ENCODE data around the gene SEMA5B.

SEMA5B gene

GRCh38 chr3:122942937-122943827 lies 84.4 kb downstream of the SEMA5B start:
- DNase-seq (ENCODE audit: low read depth) = no peak

GRCh38 chr3:122942239-122942638 lies 85.3 kb downstream of the SEMA5B start:
- DNase-seq (ENCODE audit: low read depth) = no peak

- no peak for DNase-seq (ENCODE audit: low read depth)
Measured at GRCh38 chr3:122941228-122942206, 86.0 kb downstream of the SEMA5B start.

DNA sequence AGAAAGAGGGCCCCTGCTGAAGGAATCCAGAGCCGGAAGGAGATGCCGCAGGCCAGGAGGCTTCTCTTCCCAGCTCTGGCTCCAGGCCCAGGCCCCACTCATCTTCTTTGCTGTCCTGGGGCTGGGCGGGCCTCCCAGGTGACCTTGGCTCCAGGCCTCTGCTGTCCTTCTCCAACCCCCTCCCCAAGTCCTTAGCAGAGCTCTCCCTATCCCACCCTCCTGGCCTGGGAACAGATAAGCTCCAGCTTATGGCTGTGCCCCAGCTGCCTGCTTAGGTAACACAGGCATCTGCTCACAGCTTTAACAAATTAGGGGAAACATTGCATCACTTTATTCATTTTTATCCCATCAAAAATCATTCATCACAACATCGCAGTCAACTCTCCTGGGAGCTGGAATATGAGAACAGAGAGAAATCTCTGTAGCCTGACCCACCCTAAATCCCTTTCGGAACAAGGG lies 86.9 kb downstream of the SEMA5B start:
- peak; percentile 30 for DNase-seq (ENCODE audit: low read depth)

GRCh38 chr3:122938783-122939425 lies 88.7 kb downstream of the SEMA5B start:
- DNase-seq (ENCODE audit: low read depth) = no peak

- no peak for DNase-seq (ENCODE audit: low read depth)
Measured at GRCh38 chr3:122937745-122938144, 89.8 kb downstream of the SEMA5B start.

DNA sequence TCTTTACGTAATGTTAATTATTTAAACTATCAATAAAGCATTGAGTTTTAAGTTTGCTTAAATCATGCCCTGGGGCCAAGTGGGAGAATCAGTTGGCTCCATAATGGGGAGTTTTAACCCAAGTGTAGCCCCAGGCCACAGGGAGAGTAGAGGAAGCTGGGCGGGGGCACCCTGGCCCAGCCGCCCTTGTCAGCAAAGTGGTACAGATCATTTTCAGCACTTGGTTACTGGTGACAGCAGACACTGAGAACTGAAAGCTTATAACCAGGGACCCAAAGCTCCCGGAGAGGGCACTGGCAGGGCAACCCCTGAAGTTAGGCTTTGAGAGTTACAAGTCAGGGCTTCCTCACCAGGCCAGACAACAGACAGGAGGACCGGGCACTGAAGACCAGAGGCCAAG lies 90.6 kb downstream of the SEMA5B start:
- no peak for DNase-seq (ENCODE audit: low read depth)

DNA sequence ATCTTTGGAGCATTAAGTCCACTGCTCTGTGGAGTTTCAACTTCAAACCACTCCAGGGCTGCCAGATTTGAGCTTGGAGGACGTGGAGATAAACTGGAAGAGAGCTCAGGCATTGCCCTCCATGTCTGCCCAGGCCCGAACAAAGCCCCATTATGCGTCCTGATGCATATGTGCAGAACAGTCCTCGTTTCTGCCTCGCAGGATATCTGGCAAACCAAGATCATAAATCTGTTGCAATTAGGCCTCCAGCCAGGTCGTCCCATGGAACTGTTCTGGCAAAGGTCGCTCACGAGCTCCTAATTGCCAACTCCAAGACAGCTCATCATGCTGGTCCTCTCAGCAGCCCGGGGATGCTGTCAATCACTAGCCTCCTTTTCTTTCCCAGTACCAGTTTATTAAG lies 91.2 kb downstream of the SEMA5B start:
- no peak for DNase-seq (ENCODE audit: low read depth)

DNA sequence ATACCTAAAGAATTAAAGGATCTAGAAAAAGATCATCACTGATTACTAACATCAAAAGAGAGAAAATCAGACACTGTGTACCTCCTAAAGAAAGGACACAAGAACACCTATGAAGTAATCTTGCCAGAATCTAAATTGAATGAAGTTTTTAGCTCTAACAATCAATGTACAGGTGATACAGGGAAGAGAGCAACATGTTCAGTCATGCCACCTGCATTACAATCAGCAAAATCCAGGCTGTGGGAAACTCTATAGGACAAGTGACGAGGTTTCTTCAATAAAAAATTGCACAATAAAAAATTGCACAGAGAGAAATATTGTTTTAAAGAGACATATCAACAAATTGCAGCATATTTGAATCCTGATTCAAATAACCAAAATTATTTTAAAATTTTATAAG lies 93.3 kb downstream of the SEMA5B start:
- DNase-seq (ENCODE audit: low read depth) = no peak

- DNase-seq (ENCODE audit: low read depth) = no peak
Measured at GRCh38 chr3:122932251-122932967, 95.2 kb downstream of the SEMA5B start.

DNA sequence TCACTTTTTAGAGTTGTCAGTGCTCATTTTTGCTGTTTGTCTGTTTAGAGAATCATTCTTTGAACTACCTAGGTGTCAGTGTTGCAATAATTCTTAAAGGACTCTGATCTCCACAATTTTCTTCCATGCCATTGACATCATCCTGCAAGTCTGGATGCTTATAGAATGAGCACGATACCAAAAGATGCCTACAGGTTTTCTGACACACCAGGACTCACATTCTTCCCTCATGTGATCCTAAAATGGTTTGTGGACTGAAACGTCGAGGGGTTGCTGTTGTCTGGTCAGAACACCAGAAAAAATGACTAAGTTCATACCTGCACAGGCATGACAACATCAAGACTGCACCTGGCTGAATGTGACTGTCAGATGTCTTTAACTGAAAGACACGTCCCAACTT lies 95.9 kb downstream of the SEMA5B start:
- no peak for DNase-seq (ENCODE audit: low read depth)

- no peak for DNase-seq (ENCODE audit: low read depth)
Measured at GRCh38 chr3:122930063-122930997, 97.2 kb downstream of the SEMA5B start.

GRCh38 chr3:122929188-122930062 lies 98.1 kb downstream of the SEMA5B start:
- DNase-seq (ENCODE audit: low read depth) = no peak

DNA sequence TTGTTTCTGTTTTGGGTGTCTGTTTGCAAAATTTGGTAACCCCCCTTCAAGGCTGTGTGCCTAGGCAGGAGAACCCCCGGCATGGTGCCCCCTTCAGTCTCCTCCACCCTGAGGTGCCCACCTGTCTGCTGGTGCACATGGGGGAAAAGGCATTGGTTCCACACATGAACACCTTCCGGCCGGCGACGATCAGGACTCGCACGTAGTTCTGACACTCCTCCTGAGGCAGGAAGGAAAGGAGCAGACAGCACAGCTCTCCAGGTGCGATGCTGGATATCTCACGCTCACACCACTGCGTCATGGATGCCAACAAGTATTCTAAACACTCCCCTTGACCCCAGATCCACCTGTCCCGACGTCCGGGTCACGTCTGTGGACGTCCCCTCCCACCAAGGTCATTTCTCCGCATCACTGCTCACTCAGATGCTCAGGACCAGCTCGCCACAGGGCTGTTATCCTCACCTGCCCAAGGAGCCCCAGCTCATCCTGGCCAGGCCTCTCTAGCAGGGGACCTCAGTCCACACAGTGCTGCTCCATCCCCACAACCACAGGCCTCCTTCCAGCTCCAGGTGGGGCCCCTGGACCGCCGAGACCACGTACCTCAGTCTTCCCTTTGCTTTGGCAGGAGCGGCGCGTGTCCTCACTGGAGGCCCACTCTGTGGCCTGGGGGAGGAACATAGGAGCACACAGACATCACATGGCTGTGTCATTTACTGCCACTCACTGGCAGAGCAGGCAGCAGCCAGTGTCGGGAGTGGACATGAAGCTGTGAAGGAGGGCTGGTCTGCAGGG lies 99.0 kb downstream of the SEMA5B start:
- DNase-seq (ENCODE audit: low read depth) = no peak

DNA sequence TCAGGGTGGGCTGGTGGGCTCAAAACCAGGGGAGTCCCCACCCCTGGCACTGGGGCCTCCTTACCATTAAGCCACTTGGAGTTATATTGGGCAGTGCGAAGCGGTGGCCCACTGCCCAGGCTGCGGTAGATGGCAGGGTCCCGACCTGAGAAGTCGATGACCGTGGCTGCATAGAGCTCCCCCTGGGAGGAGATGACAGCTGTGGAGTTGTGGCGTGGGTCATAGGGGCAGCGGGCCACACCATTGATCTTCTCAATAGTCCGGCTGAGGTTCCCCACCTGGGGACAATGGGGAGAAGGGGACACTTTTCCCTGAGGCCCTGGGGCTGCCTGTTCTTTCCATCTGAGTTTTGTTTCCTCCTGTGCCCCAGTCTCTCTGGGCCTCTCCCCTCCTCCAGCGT lies 99.8 kb downstream of the SEMA5B start:
- no peak for DNase-seq (ENCODE audit: low read depth)

DNA sequence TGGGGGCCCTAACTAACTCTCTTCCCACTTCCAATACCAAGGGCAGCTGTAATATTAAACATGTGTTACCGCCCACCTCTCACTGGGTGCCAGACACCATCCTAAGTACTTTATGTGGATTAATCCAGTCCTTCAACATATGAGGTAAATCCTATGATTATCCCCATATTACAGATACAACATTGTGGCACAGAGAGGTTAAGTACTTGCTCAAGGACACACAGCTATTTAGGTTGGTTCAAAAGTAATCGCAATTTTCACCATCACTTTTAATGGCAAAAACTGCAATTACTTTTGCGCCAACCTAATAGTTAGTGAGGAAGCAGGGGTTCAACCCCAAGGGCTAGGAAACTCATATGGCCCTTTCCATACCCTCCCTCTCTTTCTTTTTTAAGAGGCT lies 100.8 kb downstream of the SEMA5B start:
- DNase-seq (ENCODE audit: low read depth) = no peak

GRCh38 chr3:122926322-122926721 lies 101.2 kb downstream of the SEMA5B start:
- DNase-seq (ENCODE audit: low read depth) = no peak

DNA sequence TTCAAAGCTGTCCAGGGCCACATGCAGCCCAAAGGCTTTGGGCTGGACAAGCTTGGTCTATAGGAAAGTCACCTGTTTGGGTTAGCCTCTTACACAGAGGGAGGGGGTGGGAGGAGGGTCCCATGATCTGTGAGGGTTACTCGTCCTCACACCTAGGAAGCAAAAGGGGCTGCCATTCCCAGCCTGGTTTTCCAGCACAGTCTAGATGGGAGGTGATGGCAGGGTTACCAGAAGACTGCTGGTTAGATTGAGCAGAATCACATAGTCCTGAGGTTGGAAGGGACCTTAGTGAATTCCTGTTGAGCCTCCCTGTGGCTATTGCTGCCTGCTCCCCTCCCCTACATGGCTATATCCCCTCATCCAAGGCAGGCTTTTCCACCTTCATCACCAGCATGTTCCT lies 101.8 kb downstream of the SEMA5B start:
- no peak for DNase-seq (ENCODE audit: low read depth)

- no peak for DNase-seq (ENCODE audit: low read depth)
Measured at GRCh38 chr3:122924056-122924455, 103.5 kb downstream of the SEMA5B start.

Data from stromal cell of bone marrow (primary cell).